RWPE2 (cell line): Measurements from ENCODE around the gene TSPAN5.
A peak's percentile ranks its signal among the peaks of the same experiment; 100 is the strongest.

ENCODE experiments used
- ATAC-seq: fragments of 200-7000 bp; cut with Tn5 transposase; 3 replicates; pipeline ENCODE4 v1.9.1; 2021; ENCODE audit warnings: low read depth
- DNase-seq: peaks from one replicate; pipeline ENCODE4 v3.0.0-alpha.2; 2020; ENCODE audit warnings: low spot score
- H3K27ac ChIP-seq: fragments of 450-650 bp; 2 replicates; pipeline ENCODE4 v1.5.1; 2017; ENCODE audit warnings: mild to moderate bottlenecking; ENCODE audit not compliant: poor library complexity, severe bottlenecking
- H3K27me3 ChIP-seq: fragments of 250-450 bp; sonication (Bioruptor Pico); 2 replicates; pipeline ENCODE4 v1.5.1; 2021; ENCODE audit warnings: mild to moderate bottlenecking, moderate library complexity; ENCODE audit not compliant: insufficient read depth, poor library complexity, severe bottlenecking
- H3K36me3 ChIP-seq: fragments of 250-450 bp; sonication (Bioruptor Pico); 2 replicates; pipeline ENCODE4 v1.5.1; 2020; ENCODE audit warnings: low read depth, mild to moderate bottlenecking, moderate library complexity
- H3K4me1 ChIP-seq: fragments of 250-450 bp; sonication (Bioruptor Pico); 2 replicates; pipeline ENCODE4 v1.5.1; 2021; ENCODE audit warnings: mild to moderate bottlenecking, moderate library complexity; ENCODE audit not compliant: insufficient read depth, poor library complexity, severe bottlenecking
- H3K4me3 ChIP-seq: fragments of 250-450 bp; sonication (Bioruptor Pico); 2 replicates; pipeline ENCODE4 v1.5.1; 2021; ENCODE audit warnings: mild to moderate bottlenecking, moderate library complexity; ENCODE audit not compliant: severe bottlenecking
- H3K9me3 ChIP-seq: fragments of 250-450 bp; sonication (Bioruptor Pico); 2 replicates; pipeline ENCODE4 v1.5.1; 2021; ENCODE audit warnings: mild to moderate bottlenecking, moderate library complexity; ENCODE audit not compliant: severe bottlenecking
- CTCF ChIP-seq: fragments of 450-650 bp; IDR thresholded peaks from one replicate; pipeline ENCODE4 v1.5.1; 2017; ENCODE audit warnings: mild to moderate bottlenecking, moderate library complexity; ENCODE audit not compliant: poor library complexity, severe bottlenecking

TSPAN5 gene

GRCh38 chr4:98434816-98435215, 223.6 kb downstream of the TSPAN5 start:
- Histone ChIP-seq H3K27me3 (no peaks in the 10 kb centered on the region), H3K4me3 (no peak overlapping the region), H3K9me3 (no peaks in the 10 kb centered on the region), H3K27ac (no peak overlapping the region), H3K4me1 (peaks cover 31% of the 10 kb centered on the region), H3K36me3 (peaks cover 31% of the 10 kb centered on the region)
- no peak for ATAC-seq
- TF ChIP-seq CTCF, result no peak
- no peak for DNase-seq

- H3K4me3 ChIP-seq, result no peak overlapping the region
- H3K27ac ChIP-seq, result peak overlapping the region; percentile 95
- no peak for ATAC-seq
- DNase-seq, result no peak
- no peaks in the 10 kb centered on the region for H3K27me3 ChIP-seq
- no peaks in the 10 kb centered on the region for H3K9me3 ChIP-seq
- H3K36me3 ChIP-seq, result peaks cover 28% of the 10 kb centered on the region
- peaks cover 37% of the 10 kb centered on the region for H3K4me1 ChIP-seq
- no peak for TF ChIP-seq CTCF
Measured at GRCh38 chr4:98433691-98434090, 224.7 kb downstream of the TSPAN5 start.

GRCh38 chr4:98430708-98431403, 227.6 kb downstream of the TSPAN5 start:
- Histone ChIP-seq H3K9me3 (no peaks in the 10 kb centered on the region), H3K36me3 (peaks cover 12% of the 10 kb centered on the region), H3K4me1 (peaks cover 37% of the 10 kb centered on the region), H3K27me3 (no peaks in the 10 kb centered on the region), H3K27ac (peak overlapping the region; percentile 95), H3K4me3 (no peak overlapping the region)
- DNase-seq (no peak), ATAC-seq (peak; percentile 99)
- TF ChIP-seq CTCF, result no peak

GRCh38 chr4:98423009-98423408, 235.4 kb downstream of the TSPAN5 start:
- Histone ChIP-seq H3K27ac (no peak overlapping the region), H3K9me3 (peaks cover 2% of the 10 kb centered on the region), H3K4me3 (no peak overlapping the region), H3K27me3 (no peaks in the 10 kb centered on the region), H3K36me3 (peaks cover 65% of the 10 kb centered on the region), H3K4me1 (no peaks in the 10 kb centered on the region)
- TF ChIP-seq CTCF, result no peak
- ATAC-seq (no peak), DNase-seq (no peak)

- no peak overlapping the region for H3K4me3 ChIP-seq
- ATAC-seq (no peak), DNase-seq (no peak)
- no peak for TF ChIP-seq CTCF
- no peaks in the 10 kb centered on the region for H3K27me3 ChIP-seq
- H3K27ac ChIP-seq, result no peak overlapping the region
- H3K9me3 ChIP-seq, result peaks cover 2% of the 10 kb centered on the region
- no peaks in the 10 kb centered on the region for H3K4me1 ChIP-seq
- peaks cover 78% of the 10 kb centered on the region for H3K36me3 ChIP-seq
Measured at GRCh38 chr4:98421111-98421510, 237.3 kb downstream of the TSPAN5 start.
